ENCODE measurements around the gene ATP5PF. TPM values are rescaled to one million over a fixed set of nuclear protein-coding genes. Genes with fewer than 3 reads are reported as not detected.

Gene ATP5PF
- total and polyA plus RNA-seq, 10 of the 15 experiments (the other 5 are each of a cell fraction or from before 2014, with no cell fraction given), result 103 to 1,604 (median 487) TPM

DNA sequence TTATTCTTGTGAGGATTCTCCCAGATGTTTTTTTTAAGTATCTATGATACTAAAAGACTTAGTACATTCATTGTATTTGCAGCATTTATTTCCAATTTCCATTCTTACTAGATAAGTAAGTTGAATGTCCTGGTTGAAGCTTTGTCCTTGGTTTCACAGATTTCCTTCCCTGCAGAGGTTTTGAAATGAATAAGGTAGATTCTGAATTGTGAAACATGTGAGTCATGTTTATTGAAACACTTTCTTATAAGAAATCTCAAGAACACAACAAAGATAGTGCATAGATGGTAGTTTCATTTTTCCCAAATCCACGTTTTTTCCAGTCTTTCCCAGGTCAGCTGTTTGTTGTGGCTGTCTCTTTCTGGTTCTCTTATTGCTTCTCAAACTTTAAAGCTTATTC lies 24.9 kb upstream of the ATP5PF start:
- Histone ChIP-seq H3K79me2 (ENCODE audit: control insufficient read depth, insufficient read depth, low read length) (no peaks in the 10 kb centered on the region), H3K27me3 (replicated peaks in 1 of 2; ENCODE audit: control insufficient read depth in 2 of 2, insufficient read depth in 2 of 2, low read length in 1 of 2) (no peaks in the 10 kb centered on the region), H3K4me3 (no peak overlapping the region), H3K4me1 (ENCODE audit: control insufficient read depth, insufficient read depth, low read length) (peaks cover 5% of the 10 kb centered on the region), H2AFZ (ENCODE audit: control insufficient read depth, low read depth, low read length) (no peak overlapping the region), H3K36me3 (ENCODE audit: control insufficient read depth in 2 of 2, insufficient read depth in 2 of 2, low read length in 1 of 2) (peaks cover 3 to 23% of the 10 kb centered on the region in 2 experiments), H3K9me3 (replicated peaks; ENCODE audit: control insufficient read depth, insufficient read depth, low read length) (no peaks in the 10 kb centered on the region), H3K4me2 (ENCODE audit: control insufficient read depth, insufficient read depth) (no peak overlapping the region), H3K27ac (ENCODE audit: control insufficient read depth, insufficient read depth) (no peak overlapping the region), H4K20me1 (ENCODE audit: control insufficient read depth, insufficient read depth) (no peaks in the 10 kb centered on the region), H3K9ac (ENCODE audit: control insufficient read depth, insufficient read depth, low read length) (no peak overlapping the region)
- intact Hi-C loops (cut with micrococcal nuclease; ENCODE audit: unreplicated experiment) (no loop called here), in situ Hi-C loops (cut with MboI) (no loop called here)
- no peak for FAIRE-seq
- DNase-seq (ENCODE audit: low read depth, low spot score), result no peak
- ChIA-PET POLR2A (no interaction called here), CTCF (interaction anchor here (0.9 kb wide), 1 partner anchor 31 kb away, joined by 3 read pairs; no protein-coding TSS in a partner anchor), SMC1A (ENCODE audit: uncharacterized antibody, unreplicated experiment) (interaction anchor here (1.1 kb wide), 1 partner anchor 16 kb away, joined by 3 read pairs; no protein-coding TSS in a partner anchor), RAD21 (ENCODE audit: unreplicated experiment) (no interaction called here)
- TF ChIP-seq, protein P1, sequence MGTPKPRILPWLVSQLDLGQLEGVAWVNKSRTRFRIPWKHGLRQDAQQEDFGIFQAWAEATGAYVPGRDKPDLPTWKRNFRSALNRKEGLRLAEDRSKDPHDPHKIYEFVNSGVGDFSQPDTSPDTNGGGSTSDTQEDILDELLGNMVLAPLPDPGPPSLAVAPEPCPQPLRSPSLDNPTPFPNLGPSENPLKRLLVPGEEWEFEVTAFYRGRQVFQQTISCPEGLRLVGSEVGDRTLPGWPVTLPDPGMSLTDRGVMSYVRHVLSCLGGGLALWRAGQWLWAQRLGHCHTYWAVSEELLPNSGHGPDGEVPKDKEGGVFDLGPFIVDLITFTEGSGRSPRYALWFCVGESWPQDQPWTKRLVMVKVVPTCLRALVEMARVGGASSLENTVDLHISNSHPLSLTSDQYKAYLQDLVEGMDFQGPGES (IDR thresholded peaks at IDR 0.05), result no peak
- TF ChIP-seq, protein P2, sequence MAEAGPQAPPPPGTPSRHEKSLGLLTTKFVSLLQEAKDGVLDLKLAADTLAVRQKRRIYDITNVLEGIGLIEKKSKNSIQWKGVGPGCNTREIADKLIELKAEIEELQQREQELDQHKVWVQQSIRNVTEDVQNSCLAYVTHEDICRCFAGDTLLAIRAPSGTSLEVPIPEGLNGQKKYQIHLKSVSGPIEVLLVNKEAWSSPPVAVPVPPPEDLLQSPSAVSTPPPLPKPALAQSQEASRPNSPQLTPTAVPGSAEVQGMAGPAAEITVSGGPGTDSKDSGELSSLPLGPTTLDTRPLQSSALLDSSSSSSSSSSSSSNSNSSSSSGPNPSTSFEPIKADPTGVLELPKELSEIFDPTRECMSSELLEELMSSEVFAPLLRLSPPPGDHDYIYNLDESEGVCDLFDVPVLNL (IDR thresholded peaks at IDR 0.05; ENCODE audit: low read depth, low read length), result no peak
- TF ChIP-seq, protein P3, sequence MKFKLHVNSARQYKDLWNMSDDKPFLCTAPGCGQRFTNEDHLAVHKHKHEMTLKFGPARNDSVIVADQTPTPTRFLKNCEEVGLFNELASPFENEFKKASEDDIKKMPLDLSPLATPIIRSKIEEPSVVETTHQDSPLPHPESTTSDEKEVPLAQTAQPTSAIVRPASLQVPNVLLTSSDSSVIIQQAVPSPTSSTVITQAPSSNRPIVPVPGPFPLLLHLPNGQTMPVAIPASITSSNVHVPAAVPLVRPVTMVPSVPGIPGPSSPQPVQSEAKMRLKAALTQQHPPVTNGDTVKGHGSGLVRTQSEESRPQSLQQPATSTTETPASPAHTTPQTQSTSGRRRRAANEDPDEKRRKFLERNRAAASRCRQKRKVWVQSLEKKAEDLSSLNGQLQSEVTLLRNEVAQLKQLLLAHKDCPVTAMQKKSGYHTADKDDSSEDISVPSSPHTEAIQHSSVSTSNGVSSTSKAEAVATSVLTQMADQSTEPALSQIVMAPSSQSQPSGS (IDR thresholded peaks at IDR 0.05; ENCODE audit: low read length), result no peak
- no peak for TF ChIP-seq BCL11A (IDR thresholded peaks at IDR 0.05; ENCODE audit: low read depth, low read length)
- TF ChIP-seq, protein P4, sequence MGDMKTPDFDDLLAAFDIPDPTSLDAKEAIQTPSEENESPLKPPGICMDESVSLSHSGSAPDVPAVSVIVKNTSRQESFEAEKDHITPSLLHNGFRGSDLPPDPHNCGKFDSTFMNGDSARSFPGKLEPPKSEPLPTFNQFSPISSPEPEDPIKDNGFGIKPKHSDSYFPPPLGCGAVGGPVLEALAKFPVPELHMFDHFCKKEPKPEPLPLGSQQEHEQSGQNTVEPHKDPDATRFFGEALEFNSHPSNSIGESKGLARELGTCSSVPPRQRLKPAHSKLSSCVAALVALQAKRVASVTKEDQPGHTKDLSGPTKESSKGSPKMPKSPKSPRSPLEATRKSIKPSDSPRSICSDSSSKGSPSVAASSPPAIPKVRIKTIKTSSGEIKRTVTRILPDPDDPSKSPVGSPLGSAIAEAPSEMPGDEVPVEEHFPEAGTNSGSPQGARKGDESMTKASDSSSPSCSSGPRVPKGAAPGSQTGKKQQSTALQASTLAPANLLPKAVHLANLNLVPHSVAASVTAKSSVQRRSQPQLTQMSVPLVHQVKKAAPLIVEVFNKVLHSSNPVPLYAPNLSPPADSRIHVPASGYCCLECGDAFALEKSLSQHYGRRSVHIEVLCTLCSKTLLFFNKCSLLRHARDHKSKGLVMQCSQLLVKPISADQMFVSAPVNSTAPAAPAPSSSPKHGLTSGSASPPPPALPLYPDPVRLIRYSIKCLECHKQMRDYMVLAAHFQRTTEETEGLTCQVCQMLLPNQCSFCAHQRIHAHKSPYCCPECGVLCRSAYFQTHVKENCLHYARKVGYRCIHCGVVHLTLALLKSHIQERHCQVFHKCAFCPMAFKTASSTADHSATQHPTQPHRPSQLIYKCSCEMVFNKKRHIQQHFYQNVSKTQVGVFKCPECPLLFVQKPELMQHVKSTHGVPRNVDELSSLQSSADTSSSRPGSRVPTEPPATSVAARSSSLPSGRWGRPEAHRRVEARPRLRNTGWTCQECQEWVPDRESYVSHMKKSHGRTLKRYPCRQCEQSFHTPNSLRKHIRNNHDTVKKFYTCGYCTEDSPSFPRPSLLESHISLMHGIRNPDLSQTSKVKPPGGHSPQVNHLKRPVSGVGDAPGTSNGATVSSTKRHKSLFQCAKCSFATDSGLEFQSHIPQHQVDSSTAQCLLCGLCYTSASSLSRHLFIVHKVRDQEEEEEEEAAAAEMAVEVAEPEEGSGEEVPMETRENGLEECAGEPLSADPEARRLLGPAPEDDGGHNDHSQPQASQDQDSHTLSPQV (IDR thresholded peaks at IDR 0.05), result no peak
- TF ChIP-seq JUNB (IDR thresholded peaks at IDR 0.05), result no peak
- no peak for TF ChIP-seq ZNF217 (IDR thresholded peaks at IDR 0.05)
- no peak for TF ChIP-seq MYC (IDR thresholded peaks at IDR 0.05; ENCODE audit: insufficient read depth, insufficient read length, insufficient replicate concordance, low read length, severe bottlenecking)
- no peak for TF ChIP-seq NFYA (IDR thresholded peaks at IDR 0.05; ENCODE audit: borderline replicate concordance, low read depth, low read length)
- WGBS (ENCODE audit: insufficient coverage, insufficient replicate concordance, low lambda C conversion rate, missing lambda C conversion rate), result 0% methylated on average over 1 of the region's 1 CpG
- BruUV-seq (replicated peaks), result no TSS peak
- ATAC-seq, result no peak
